Activated CD4-positive, CD25-positive, alpha-beta regulatory T cell (primary cell): ENCODE measurements around the gene CTDSP1.

Source experiments
- DNase-seq, 4 experiments: peaks; one replicate each; lab custom pipeline; 2025; lab: John Stamatoyannopoulos, UW

The CTDSP1 gene

DNA sequence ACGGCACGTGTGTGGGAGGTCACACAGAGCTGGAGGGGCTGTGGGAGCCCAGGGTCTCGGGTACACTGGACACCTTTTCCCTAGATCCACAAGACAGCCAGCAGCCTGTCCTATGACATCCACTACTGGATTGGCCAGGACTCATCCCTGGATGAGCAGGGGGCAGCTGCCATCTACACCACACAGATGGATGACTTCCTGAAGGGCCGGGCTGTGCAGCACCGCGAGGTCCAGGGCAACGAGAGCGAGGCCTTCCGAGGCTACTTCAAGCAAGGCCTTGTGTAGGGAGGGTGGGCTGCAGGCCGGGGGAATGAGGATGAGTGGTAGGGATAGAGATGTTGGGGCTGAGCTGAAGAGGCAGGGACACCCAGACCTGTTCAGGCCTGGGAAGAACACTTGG is 25.9 kb downstream of the CTDSP1 start:
- no peak for DNase-seq

DNA sequence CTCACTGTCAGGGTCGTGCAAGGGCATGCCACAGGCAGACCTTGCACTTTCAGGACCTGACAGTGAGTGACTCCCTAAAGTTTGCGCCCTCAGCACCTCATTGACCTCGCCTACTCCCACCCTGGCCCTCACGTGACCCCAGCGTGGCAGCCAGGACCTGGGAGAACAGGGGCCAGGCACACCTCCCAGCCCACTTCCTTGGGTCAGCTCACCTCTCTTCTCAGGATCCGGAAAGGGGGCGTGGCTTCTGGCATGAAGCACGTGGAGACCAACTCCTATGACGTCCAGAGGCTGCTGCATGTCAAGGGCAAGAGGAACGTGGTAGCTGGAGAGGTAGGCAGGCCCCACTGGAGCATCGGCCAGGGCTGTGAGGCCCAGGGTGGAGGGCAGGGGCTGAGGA is 28.1 kb downstream of the CTDSP1 start:
- DNase-seq: no peak

DNA sequence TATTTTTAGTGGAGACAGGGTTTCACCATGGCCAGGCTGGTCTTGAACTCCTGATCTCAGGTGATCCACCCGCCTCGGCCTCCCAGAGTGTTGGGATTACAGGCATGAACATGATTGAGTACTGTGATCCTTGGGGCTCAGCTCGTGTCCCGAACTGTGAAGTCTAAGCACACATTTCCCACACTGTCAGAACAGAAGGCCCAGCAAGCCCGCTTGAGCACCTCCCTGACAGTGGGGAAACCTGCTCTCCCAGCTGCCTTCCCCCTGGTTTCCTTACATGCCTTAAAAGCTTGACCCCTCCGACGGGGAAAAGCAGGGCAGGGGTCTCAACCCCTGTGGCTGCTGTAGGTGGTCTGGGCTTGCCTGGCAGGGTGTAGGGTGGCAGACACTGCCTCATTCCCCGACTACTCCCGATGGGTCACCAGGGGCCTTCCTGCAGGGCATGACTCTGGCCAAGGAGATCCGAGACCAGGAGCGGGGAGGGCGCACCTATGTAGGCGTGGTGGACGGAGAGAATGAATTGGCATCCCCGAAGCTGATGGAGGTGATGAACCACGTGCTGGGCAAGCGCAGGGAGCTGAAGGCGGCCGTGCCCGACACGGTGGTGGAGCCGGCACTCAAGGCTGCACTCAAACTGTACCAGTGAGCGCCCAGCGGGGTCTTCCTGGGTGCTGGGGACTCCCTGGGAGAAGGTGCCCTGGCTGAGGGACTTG is 29.3 kb downstream of the CTDSP1 start:
- DNase-seq: no peak

DNA sequence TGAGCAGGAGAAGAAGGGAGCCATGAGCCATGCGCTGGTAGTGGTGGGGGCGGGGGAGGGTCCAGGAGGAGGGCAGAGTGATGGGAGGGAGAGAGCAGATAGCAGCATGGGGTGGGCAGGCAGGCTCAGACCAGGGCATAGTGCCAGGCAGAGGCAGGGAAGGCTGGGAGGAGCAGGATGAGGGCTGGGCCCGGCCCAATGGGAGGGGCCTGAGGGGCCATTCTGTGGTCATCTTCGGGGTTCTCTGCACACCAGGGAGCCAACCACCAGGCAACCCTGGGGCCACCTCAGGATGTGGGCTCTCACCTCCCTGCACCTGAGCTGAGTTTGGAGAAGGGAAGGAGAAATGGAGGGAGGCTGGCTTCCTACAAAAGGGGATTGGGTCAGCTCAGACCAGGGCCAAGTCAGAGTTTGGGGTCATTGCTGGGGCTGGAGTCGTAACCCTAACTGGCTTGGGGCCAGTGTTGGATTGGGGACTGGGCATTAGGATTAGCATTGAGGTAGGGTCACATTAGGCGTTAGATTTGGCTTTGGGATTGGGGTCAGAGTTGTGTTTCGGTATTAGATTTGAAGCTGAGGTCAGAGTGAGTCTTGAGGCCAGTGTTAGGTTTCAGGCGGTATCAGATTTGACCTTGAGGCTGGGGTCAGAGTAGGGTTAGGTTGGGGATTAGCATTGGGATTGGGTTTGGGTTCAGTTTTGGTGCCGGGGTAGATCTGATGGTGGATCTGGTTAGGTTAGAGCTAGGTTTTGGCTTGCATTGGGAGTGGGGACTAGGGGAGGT is 30.4 kb downstream of the CTDSP1 start:
- DNase-seq: no peak

DNA sequence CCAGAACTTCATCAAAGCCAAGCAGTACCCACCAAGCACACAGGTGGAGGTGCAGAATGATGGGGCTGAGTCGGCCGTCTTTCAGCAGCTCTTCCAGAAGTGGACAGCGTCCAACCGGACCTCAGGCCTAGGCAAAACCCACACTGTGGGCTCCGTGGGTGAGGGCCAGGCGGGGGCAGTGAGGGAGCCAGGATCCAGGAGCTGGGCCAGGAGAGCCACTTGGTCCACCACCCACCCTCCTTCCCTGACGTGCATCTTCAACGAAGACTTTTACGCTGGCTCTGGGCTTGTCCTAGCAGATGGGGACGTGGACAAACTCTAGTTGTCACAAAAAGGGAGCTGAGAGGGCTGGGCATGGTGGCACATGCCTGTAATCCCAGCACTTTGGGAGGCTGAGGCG is 31.1 kb downstream of the CTDSP1 start:
- no peak for DNase-seq

DNA sequence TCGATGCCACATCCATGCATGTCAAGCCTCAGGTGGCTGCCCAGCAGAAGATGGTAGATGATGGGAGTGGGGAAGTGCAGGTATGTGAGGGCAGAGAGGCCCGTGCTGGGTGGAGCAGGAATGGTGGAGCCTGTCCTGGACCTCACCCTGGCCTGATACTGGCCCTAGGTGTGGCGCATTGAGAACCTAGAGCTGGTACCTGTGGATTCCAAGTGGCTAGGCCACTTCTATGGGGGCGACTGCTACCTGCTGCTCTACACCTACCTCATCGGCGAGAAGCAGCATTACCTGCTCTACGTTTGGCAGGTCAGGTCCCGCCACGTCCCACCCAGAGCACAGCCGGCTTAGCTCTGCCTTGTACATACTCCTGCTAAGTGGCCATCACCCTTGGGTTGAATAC is 32.2 kb downstream of the CTDSP1 start:
- no peak for DNase-seq

DNA sequence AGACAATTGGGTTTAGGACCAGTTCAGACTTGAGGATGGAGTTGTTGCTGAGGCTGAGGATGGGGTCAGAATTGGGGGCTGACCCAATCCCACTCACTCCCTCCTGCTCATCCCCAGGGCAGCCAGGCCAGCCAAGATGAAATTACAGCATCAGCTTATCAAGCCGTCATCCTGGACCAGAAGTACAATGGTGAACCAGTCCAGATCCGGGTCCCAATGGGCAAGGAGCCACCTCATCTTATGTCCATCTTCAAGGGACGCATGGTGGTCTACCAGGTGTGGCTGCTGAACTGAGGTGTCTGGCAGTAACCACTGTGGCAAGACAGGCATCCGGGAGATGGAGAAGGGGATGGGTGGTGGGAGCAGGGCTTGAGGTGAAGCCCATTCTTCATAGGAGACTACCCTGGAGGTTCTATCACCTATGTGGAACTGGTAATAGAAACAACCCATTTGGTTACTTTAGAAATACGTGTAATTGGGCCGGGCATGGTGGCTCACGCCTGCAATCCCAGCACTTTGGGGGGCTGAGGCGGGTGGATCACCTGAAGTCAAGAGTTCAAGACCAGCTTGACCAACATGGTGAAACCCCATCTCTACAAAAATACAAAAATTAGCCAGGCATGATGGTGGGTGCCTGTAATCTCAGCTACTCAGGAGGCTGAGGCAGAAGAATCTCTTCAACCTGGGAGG is 33.2 kb downstream of the CTDSP1 start:
- DNase-seq: no peak

DNA sequence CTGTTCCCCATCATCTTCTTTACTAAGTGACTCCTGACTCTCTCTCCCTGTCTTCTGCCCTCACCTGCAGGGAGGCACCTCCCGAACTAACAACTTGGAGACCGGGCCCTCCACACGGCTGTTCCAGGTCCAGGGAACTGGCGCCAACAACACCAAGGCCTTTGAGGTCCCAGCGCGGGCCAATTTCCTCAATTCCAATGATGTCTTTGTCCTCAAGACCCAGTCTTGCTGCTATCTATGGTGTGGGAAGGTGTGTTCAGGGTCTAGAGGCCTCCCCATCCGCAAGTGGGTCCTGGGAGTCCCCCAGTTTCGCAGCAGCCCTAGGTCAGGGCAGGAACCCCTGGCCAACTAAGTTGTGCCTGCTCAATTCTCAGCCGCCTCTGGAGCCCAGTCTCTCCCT is 34.8 kb downstream of the CTDSP1 start:
- no peak for DNase-seq

DNA sequence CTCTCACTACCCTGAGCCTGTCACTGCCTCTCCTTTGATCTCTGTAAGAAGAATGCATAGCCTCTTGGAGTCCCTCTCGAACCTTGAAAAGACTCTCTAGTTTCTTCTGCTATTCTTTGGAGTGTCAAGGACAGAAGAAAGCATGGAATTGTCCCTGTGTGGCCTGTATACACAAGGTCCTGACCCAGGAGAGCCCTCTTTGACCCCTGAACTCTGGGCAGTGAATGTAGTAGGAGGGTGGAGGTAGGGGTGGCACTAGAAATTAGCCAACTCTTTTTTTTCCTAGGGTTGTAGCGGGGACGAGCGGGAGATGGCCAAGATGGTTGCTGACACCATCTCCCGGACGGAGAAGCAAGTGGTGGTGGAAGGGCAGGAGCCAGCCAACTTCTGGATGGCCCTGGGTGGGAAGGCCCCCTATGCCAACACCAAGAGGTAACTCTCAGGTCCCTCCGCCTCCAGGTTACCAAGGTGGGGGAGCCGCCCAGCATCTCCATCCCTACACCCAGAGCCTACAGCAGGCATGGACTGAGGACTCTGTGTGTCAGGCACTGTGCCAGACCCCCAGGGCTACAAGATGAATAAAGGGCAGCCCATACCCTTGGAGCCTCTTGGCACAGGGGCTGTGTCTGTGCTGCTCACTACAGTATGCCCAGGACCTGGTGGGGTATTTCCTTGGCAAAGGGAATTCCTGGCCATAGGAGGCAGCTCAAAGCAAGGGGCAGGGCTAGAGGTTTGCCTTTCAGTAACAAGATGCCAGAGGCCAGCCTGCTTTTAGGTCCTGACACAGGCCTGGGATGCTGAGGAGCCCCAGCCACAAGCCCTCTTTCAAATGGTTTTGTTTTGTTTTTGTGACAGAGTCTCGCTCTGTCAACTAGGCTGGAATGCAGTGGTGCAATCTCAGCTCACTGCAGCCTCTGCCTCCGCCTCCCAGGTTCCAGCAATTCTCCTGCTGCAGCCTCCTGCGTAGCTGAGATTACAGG is 35.6 kb downstream of the CTDSP1 start:
- no peak for DNase-seq

DNA sequence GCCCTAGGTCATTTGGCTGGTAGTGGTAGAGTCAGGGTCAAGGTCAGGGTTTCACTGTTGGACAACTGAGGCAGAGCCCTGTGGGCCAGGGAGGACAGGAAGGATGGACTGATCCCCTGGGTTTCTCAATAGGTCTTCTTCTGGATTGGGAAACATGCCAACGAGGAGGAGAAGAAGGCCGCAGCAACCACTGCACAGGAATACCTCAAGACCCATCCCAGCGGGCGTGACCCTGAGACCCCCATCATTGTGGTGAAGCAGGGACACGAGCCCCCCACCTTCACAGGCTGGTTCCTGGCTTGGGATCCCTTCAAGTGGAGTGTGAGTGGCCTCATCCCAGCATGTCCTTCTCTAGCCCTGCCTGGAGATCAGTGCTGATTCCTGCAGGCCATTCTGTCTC is 37.3 kb downstream of the CTDSP1 start:
- DNase-seq: no peak

DNA sequence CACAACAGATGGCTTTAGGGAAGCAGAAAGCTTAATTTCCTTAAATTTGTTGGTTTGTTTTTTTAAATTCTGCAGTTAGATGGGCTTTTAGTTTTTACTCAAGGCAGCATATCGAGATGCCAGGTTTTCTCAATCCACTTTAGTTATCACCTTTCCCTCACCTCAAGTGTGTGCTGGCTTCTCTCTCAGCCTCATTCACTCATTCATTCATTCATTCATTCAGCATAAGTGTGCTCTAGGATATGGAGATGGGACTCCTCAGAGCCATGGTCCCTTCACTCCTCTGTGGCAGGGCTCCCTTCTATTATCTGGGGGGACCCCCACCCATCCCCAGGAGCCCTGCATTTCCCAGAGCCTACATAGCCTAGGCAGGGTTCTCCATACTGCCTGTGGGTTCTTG is 38.3 kb downstream of the CTDSP1 start:
- no peak for DNase-seq

DNA sequence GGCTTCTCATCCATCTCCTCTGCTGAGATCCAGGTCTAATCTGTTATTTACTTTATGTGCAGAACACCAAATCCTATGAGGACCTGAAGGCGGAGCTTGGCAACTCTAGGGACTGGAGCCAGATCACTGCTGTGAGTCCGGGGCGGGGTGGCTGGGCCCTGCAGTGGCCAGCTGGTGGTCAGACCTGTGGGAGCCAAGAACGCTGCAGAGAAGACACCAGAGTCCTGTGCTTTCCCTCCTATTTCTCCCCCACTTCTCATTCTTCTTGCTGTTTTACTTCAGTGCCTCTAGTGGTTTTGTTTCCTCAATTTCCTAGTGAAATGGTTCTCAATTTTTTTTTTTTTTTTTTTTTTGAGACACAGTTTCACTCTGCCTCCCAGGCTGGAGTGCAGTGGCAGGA is 38.9 kb downstream of the CTDSP1 start:
- DNase-seq: no peak

DNA sequence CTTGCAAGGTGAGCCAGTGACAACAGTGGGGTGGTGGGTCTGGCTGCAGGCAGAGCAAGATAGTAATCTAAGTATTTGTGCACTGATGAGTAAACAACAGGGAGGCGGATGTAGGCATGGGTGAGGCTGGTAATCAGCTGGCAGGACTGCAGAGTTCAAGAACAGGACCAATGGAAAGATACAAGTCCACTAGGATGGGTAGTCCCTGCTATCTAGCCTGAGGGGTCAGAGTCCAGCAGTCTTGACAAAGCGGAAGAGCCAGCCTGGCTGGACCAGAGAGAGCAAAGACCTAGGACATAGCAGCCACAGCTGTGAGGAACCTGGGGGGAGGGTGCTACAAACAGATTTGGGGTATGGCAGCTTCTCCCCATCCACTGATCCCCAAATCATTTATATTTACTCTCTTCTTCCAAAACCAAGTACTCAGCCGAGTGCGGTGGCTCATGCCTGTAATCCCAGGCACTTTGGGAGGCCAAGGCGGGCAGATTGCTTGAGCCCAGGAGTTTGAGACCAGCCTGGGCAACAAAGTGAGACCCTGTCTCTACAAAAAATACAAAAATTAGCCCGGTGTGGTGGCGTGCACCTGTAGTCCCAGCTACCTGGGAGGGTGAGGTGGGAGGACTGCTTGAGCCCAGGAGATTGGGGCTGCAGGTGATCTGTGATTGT is 45.2 kb downstream of the CTDSP1 start:
- no peak for DNase-seq

DNA sequence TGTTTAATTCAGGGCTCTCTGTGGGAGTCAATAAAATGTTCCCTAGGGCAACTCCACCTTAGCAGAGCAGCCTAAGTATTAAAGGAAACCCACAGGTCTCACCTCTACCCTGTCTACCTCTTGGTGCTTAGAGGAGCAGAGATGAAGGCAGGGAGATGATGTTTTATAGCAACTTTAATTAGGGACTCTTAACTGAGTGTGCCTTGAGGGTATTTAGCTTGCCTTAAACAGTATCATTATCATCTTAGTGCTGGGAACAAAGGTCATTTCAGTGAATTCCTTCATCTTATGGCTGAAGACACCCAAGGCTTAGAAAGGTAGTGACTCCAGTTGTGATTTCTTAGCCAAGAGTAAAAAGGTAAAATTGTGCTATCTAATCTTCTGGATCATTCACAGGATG is 45.9 kb downstream of the CTDSP1 start:
- no peak for DNase-seq

DNA sequence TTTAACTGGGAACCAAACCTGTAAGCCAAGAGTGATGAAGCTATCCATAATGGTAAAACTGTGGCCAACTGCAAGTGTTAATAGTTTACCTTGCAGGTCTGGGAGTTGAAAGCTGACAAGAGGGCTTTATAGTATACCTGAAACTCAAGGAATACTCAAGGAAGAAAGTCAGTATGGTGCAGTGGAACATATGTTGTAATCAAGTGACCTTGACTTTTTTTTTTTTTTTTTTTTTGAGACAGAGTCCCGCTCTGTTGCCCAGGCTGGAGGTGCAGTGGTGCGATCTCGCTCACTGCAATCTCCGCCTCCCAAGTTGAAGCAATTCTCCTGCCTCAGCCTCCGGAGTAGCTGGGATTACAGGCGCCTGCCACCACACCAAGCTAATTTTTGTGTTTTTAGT is 46.9 kb downstream of the CTDSP1 start:
- DNase-seq: no peak

DNA sequence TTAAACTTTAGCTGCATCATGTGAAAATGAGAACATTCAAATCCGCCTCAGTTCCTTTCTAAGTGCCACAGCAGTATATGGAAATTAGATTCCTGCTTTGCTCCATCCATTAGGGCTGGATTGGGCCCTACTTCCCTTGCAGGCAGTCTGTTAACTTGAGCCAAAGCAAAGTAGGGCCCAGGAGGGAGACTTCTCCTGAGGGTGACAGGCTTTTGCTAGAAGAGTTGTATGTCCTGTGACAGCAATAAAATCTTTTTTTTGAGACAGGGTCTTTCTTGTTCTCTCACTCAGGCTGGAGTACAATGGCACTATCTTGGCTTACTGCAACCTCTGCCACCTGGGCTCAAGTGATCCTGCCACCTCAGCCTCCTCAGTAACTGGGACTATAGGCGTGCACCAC is 47.4 kb downstream of the CTDSP1 start:
- DNase-seq: no peak

DNA sequence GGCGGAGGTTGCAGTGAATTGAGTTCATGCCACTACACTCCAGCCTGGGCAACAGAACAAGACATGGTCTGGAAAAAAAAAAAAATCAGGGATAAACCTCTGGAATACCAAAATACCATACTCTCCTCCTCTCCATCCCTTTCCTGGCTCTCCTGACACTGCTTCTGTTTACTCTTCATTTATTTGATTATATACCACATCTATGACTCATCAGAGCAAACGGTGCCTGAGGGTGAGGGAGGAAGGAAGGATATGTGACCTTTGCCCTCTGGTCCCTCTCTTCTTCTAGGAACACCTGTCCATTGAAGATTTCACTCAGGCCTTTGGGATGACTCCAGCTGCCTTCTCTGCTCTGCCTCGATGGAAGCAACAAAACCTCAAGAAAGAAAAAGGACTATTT is 49.3 kb downstream of the CTDSP1 start:
- no peak for DNase-seq

DNA sequence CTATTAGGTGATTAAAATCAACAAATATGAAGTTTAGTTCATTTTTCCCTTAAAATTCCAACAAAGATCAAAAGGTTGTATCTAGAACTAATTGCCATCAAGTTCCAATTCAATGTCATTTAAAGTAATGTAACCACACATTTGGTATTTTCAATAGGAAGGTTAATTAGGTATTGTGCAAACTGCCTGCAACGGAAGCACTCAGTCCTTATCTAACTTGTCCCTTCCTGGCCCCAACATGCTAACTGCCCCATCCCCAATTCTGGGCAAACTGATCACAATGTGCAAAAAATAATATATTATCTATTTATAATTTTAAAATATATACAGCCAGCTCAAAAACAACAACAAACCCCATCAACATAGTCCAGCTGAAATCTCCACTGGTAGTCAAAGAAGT is 52.4 kb downstream of the CTDSP1 start:
- no peak for DNase-seq
